Stimulated activated CD4-positive, alpha-beta T cell treated with anti-CD3 and anti-CD28 coated beads, TNF-alpha, amount 100 ng/mL, for 24 hours (primary cell): ENCODE measurements around the gene COMP.

Experiments
- DNase-seq, 3 experiments: peaks; one replicate each; pipeline ENCODE4 v3.0.0-alpha.2; 2020; ENCODE audit warnings: low read depth in 3 of 3

The COMP gene

DNA sequence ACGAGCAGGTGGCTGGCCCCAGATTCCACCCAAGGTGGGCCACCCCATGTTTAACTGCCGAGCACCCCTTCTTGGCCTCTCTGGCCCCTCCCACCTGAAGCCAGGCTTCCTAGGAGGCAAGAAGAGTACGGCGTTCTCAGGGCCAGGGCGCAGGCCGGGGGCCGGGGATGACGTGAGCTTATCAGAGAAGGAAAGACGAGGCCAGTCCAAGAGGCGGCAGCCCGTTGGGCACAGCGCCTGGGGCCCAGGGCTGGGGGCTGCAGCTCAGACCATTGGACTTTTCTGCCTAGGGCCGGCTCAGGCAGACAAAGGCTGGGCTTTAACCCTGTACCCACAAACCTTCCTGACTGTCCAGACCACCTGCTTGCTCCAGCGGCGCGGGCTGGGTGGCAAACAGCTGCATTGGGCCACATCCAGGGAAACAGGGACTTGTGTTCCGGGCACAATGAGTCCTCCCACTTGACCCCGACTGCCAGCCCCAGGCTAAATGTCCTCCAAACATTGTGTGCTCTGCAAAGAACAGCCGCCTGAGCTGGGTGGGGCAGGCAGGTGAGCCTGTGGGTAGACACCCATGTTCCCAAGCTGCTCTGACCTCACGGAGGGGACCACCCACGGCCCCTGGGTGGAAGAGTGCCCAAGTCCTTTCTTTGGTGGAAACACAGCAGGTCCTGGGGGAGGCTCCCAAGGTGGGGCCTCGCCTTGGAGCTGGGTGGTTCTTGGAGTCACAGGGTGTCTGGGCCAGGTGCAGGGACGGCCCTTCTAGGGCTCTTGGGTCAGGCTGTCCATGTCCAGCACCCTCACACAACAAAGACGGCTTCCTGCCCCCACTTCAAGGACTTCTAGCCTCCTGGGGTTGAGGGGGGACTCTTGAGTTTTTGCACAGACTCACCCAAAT lies 21.9 kb downstream of the COMP start:
- DNase-seq = no peak

DNA sequence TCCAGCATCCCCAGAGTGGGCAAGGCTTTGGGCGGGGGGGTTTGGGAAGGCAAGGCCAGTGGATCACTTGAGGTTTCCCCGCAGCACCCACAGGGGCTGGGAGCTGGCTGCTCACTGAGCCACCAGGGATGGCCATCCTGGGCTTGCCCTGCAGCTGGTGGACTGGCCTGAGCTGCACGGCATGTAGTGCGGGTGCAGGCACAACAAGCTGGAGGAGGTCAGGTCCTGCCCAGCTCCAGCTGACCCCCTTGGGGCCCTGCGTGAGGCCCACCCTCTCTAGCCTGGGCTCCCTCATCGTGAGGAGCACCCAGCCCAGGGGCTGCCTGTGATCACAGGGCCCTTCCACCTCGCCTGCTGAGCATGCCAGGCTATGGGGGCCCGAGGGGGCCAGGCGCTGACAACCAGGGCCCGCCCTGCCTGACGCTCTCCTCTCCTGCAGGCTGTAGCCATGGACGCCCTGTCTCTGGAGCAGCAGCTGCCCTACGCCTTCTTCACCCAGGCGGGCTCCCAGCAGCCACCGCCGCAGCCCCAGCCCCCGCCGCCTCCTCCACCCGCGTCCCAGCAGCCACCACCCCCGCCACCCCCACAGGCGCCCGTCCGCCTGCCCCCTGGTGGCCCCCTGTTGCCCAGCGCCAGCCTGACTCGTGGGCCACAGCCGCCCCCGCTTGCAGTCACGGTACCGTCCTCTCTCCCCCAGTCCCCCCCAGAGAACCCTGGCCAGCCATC lies 22.9 kb downstream of the COMP start:
- no peak for DNase-seq

DNA sequence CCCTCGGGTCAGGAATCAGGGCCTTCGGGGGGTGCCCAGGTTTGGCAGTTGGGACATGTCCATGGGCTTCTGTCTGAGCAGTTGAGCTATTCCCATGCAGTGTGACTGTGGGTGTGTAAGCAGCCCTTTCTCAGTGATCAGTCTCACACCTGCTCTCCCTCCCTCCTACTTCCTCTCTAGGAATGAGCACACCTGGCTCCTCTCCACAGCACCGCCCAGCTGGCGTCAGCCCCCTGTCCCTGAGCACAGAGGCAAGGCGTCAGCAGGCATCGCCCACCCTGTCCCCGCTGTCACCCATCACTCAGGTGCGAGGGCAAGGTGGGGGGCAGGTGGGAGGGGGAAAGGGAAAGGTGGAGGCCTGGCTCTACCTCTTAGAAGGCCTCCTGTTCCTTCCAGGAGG lies 25.9 kb downstream of the COMP start:
- no peak for DNase-seq

GRCh38 chr19:18764591-18765051 lies 26.5 kb downstream of the COMP start:
- DNase-seq = no peak

- DNase-seq = no peak
These were observed 27.2 kb downstream of the COMP start for GRCh38 chr19:18763674-18764590.

- no peak for DNase-seq
These were observed 28.7 kb downstream of the COMP start for GRCh38 chr19:18762125-18763023.

DNA sequence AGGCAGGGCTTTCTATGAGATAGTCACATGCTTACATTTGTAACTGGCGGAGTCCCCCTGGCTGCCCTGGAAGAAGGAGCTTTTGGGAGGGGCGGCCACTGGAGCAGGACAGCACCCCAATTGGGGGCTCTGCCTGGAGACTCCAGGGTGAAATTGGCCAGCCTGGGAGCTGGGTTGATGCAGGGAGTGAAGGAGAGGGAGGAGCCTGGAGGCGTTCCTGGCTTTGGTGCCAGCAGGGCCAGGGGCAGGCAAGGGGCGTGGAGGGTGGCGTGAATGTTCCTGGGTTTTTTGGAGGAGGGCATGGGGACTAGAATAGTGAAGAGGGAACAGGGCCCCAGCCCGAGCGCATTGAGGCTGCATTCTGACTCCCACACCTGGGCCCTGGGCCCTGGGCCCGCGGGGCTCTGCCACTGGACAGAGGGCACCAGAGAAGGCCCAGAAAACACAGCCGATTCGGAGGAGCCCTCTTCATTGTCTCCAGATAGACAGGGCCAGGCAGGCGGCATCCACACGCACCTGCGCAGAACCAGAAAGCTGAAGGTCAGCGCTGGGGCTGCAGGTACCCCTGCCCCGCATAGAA lies 29.5 kb downstream of the COMP start:
- no peak for DNase-seq

DNA sequence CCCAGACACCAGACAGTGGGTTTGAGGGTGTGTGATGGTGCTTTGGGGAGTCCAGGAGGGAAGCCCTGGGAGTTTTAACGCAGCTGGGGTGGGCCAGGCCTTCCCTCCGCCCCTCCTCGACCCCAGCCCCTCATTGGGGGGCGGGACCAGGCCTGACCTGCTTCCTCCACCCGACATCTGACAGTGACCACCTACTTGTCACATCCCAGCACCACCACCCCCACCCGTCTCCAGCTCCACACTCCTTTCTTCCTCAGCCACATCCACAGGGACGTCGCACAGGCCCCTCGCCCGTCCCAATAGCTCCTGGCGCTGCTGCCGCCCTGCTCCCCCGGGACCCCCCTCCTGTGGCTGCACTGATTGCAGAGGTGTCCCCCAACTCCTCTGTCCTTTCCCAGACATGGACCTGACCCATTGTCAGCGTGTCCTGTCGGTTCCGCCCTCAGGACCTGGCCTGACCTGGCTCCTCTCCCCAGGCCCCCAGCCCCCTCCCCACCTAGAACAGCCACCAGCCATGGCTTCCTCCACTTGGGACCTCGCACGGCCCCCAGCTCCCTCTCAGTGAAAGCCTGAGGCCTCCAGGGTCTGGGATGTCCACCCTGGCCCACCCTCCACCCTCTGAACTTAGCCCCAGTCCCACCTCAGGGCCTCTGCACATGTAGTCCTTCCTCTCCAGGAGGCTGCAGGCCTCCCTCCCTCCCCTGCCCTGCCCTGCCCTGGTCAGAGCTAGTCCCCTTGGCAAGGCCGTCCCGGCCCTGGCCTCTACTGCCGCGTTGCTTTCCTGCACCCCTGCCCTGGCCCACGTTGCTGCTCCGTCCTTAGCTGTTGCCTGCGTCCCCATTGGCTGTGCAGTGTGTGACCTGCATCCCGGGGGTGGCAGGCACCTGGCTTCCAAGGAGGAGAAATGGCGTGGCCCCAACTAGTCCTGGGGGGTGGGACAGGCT lies 30.4 kb downstream of the COMP start:
- DNase-seq = no peak

DNA sequence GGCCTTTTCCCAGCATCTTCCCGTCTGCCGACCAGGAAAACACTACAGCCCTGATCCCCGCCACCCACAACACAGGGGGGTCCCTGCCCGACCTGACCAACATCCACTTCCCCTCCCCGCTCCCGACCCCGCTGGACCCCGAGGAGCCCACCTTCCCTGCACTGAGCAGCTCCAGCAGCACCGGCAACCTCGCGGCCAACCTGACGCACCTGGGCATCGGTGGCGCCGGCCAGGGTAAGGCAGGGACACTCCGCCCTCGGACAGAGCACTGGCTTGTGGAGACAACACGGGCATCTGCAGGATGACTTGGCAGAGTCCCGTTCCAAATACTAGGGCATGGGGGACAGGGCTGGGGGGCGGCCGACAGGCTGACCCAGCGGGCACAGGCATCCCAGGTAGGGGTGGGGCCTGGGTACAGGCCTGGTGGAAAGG lies 31.1 kb downstream of the COMP start:
- no peak for DNase-seq

GRCh38 chr19:18759304-18759994 lies 31.7 kb downstream of the COMP start:
- no peak for DNase-seq

GRCh38 chr19:18756896-18757295 lies 34.2 kb downstream of the COMP start:
- no peak for DNase-seq

DNA sequence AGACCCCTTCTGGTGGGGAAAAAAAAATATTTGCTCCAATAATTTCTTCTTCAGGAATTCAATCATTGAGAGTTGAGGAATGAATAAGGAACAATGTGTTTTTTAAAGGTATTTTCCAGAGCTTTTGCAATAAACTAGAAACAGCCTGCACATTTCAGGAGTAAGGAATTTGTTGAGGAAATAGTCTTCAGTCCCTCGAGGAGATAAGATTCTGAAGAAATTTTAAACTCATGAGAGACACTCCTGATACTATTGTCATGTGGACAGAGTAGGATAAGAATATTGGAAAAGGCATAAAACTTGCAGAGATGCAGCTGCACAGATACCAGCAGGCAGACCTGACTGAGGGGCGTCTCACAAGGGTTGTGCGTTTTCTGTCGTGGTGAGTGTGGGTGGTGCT lies 36.6 kb downstream of the COMP start:
- no peak for DNase-seq

- DNase-seq = no peak
These were observed 39.5 kb downstream of the COMP start for GRCh38 chr19:18751571-18751970.

- no peak for DNase-seq
These were observed 40.7 kb downstream of the COMP start for GRCh38 chr19:18750295-18750970.

GRCh38 chr19:18749362-18750231 lies 41.5 kb downstream of the COMP start:
- DNase-seq = no peak

- DNase-seq = no peak
These were observed 44.4 kb downstream of the COMP start for GRCh38 chr19:18746401-18747325.
